CD14-positive monocyte (primary cell): ENCODE data around the gene INPP4A. TPM values are rescaled to one million over a fixed set of nuclear protein-coding genes. Genes with fewer than 3 reads are reported as not detected.
A peak's percentile ranks its signal among the peaks of the same experiment; 100 is the strongest.

Experiments
- DNase-seq, 3 donors: peaks; one replicate each; pipeline ENCODE4 v3.0.0-alpha.2; 2011 to 2022
- H2AFZ ChIP-seq: 2 replicates; pipeline ENCODE4 v1.6.0; 2012; ENCODE audit warnings: mild to moderate bottlenecking, low read depth, low read length, inconsistent platforms; ENCODE audit not compliant: insufficient read depth, poor library complexity, severe bottlenecking
- H3K27ac ChIP-seq, 2 donors: 1 replicate in 1 of 2; 2 replicates in 1 of 2; pipeline ENCODE4 v1.5.1; 2012 to 2013; ENCODE audit warnings: low read length in 2 of 2, control low read depth in 1 of 2, inconsistent platforms in 1 of 2, low read depth in 1 of 2, mild to moderate bottlenecking in 1 of 2
- H3K27me3 ChIP-seq, 2 donors: one replicate each; pipeline versions ENCODE4 v1.6.0 to v1.6.1; 2011 to 2013; ENCODE audit warnings: low read length in 2 of 2; ENCODE audit not compliant: control insufficient read depth in 2 of 2, insufficient read depth in 2 of 2
- H3K36me3 ChIP-seq, 2 donors: replicated peaks in 1 of 2; 1 replicate in 1 of 2; 2 replicates in 1 of 2; pipeline versions ENCODE4 v1.5.1 to v1.6.1; 2012 to 2013; ENCODE audit warnings: low read length in 2 of 2, control low read depth in 1 of 2, inconsistent platforms in 1 of 2, mild to moderate bottlenecking in 1 of 2; ENCODE audit not compliant: insufficient read depth in 2 of 2, control insufficient read depth in 1 of 2
- H3K4me1 ChIP-seq, 2 donors: 1 replicate in 1 of 2; 2 replicates in 1 of 2; pipeline versions ENCODE4 v1.5.1 to v1.6.1; 2012 to 2013; ENCODE audit warnings: low read length in 2 of 2, control low read depth in 1 of 2, inconsistent platforms in 1 of 2, mild to moderate bottlenecking in 1 of 2, moderate library complexity in 1 of 2; ENCODE audit not compliant: insufficient read depth in 2 of 2, control insufficient read depth in 1 of 2
- H3K4me2 ChIP-seq: replicated peaks from 2 replicates; pipeline ENCODE3; 2012; ENCODE audit warnings: low read length, moderate library complexity, mild to moderate bottlenecking; ENCODE audit not compliant: poor library complexity, severe bottlenecking; ENCODE audit errors: extremely low read depth
- H3K4me3 ChIP-seq, 3 experiments: fragments of 200-600 bp in 1 of 3; sonication (generic) in 1 of 3; replicated peaks in 1 of 3; 1 replicate in 2 of 3; 2 replicates in 1 of 3; pipeline ENCODE4 v1.5.1; 2011 to 2013; ENCODE audit warnings: low read length in 3 of 3, mild to moderate bottlenecking in 3 of 3, control low read depth in 2 of 3, low read depth in 2 of 3, inconsistent platforms in 1 of 3, moderate library complexity in 1 of 3
- H3K79me2 ChIP-seq: 2 replicates; pipeline ENCODE4 v1.6.0; 2012; ENCODE audit warnings: mild to moderate bottlenecking, control low read depth, inconsistent platforms, low read length, moderate library complexity; ENCODE audit not compliant: insufficient read depth
- H3K9ac ChIP-seq: 2 replicates; pipeline ENCODE4 v1.6.0; 2017; ENCODE audit warnings: low read length, mild to moderate bottlenecking; ENCODE audit not compliant: insufficient read depth, poor library complexity, severe bottlenecking
- H3K9me3 ChIP-seq, 2 donors: replicated peaks in 1 of 2; 1 replicate in 1 of 2; 2 replicates in 1 of 2; pipeline versions ENCODE4 v1.5.1 to v1.6.1; 2012 to 2013; ENCODE audit warnings: low read length in 2 of 2, control low read depth in 1 of 2; ENCODE audit not compliant: control insufficient read depth in 1 of 2, insufficient read depth in 1 of 2
- H4K20me1 ChIP-seq: 2 replicates; pipeline ENCODE4 v1.6.0; 2012; ENCODE audit warnings: mild to moderate bottlenecking, low read length, control low read depth, moderate library complexity; ENCODE audit not compliant: insufficient read depth
- H3K27ac Mint-ChIP-seq, 7 donors: one replicate each; pipeline ENCODE4 v1.8.0; 2020; ENCODE audit warnings: mild to moderate bottlenecking in 7 of 7, mixed read lengths in 7 of 7, moderate library complexity in 6 of 7, inconsistent platforms in 2 of 7
- H3K27me3 Mint-ChIP-seq, 3 donors: one replicate each; pipeline ENCODE4 v1.8.0; 2021 to 2022; ENCODE audit warnings: low read depth in 3 of 3, mild to moderate bottlenecking in 3 of 3, mixed read lengths in 3 of 3, moderate library complexity in 3 of 3, inconsistent platforms in 1 of 3
- H3K36me3 Mint-ChIP-seq, 2 donors: one replicate each; pipeline ENCODE4 v1.8.0; 2020; ENCODE audit warnings: mixed read lengths in 2 of 2, inconsistent platforms in 1 of 2, mild to moderate bottlenecking in 1 of 2
- H3K4me1 Mint-ChIP-seq: one replicate; pipeline ENCODE4 v1.8.0; 2020; ENCODE audit warnings: mild to moderate bottlenecking, mixed read lengths
- H3K4me3 Mint-ChIP-seq, 2 donors: one replicate each; pipeline ENCODE4 v1.8.0; 2020; ENCODE audit warnings: mild to moderate bottlenecking in 2 of 2, mixed read lengths in 2 of 2, moderate library complexity in 1 of 2
- H3K9me3 Mint-ChIP-seq, 7 donors: one replicate each; pipeline ENCODE4 v1.8.0; 2020 to 2022; ENCODE audit warnings: mixed read lengths in 7 of 7, mild to moderate bottlenecking in 6 of 7, moderate library complexity in 6 of 7, inconsistent platforms in 2 of 7
- WGBS: methylation state at CpG from one replicate; pipeline ENCODE4 v1.1.5; 2013; ENCODE audit warnings: missing lambda C conversion rate; ENCODE audit not compliant: insufficient coverage; 5-methylcytosine and 5-hydroxymethylcytosine counted together
- intact Hi-C, 2 donors: fragments of 100-400 bp; cut with micrococcal nuclease; formaldehyde crosslinking; loops; one replicate each; pipeline versions ENCODE4 v1.15.0 to v1.15.1; 2023
- polyA plus RNA-seq, 3 donors: library from polyadenylated mRNA; depleted of rRNA in 1 of 3; unstranded in 2 of 3; stranded (reverse) in 1 of 3; fragments of 300-500 nt in 2 of 3; fragments of >200 nt in 1 of 3; fragmentation: Illumina TruSeq in 2 of 3; gene quantifications; 1 replicate in 2 of 3; 2 replicates in 1 of 3; pipeline ENCODE4 v1.2.3, GENCODE V29; 2012 to 2021
- TF ChIP-seq, protein P1 (sequence below): fragments of 200-600 bp; IDR thresholded peaks from one replicate; pipeline ENCODE4 v1.8.0; 2022; ENCODE audit warnings: antibody characterized with exemption, mild to moderate bottlenecking

The INPP4A gene
- polyA plus RNA-seq, 3 donors, result 13.7 to 52.4 (median 20.7) TPM

DNA sequence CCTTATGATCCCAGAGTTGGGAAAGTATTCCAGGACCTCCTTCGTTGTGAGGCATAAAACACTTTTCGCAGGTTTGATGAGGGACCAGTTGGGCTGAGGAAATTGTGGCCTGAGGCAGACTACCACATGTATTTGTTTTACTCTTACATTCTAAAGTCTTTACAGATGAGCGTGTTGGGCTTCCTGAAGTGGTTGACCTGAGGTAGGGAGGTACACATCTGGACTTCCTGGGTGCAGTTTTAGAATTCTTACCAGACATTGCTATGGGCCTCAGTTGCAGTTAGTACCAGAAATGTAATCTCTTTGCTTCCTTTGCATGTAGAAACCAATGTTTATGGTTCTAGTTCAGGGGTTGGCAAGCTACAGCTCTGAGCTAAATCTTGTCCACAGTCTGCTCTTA, 114.9 kb downstream of the INPP4A start:
- H3K27ac Mint-ChIP-seq, result no peak overlapping the region
- no CpG with 5 or more reads among the region's 3 CpGs for WGBS
- TF ChIP-seq, protein P1, sequence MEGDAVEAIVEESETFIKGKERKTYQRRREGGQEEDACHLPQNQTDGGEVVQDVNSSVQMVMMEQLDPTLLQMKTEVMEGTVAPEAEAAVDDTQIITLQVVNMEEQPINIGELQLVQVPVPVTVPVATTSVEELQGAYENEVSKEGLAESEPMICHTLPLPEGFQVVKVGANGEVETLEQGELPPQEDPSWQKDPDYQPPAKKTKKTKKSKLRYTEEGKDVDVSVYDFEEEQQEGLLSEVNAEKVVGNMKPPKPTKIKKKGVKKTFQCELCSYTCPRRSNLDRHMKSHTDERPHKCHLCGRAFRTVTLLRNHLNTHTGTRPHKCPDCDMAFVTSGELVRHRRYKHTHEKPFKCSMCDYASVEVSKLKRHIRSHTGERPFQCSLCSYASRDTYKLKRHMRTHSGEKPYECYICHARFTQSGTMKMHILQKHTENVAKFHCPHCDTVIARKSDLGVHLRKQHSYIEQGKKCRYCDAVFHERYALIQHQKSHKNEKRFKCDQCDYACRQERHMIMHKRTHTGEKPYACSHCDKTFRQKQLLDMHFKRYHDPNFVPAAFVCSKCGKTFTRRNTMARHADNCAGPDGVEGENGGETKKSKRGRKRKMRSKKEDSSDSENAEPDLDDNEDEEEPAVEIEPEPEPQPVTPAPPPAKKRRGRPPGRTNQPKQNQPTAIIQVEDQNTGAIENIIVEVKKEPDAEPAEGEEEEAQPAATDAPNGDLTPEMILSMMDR, result no peak
- H3K9me3 Mint-ChIP-seq, result peaks cover 0 to 3% (median 0%) of the 10 kb centered on the region in 7 donors
- H3K9me3 ChIP-seq, result no peaks in the 10 kb centered on the region
- H3K27me3 ChIP-seq, result no peaks in the 10 kb centered on the region
- no peaks in the 10 kb centered on the region for H3K79me2 ChIP-seq
- H3K36me3 ChIP-seq, result peaks cover 95 to 100% of the 10 kb centered on the region in 2 donors
- intact Hi-C loops, result no loop called here
- DNase-seq, result no peak
- no peak overlapping the region for H2AFZ ChIP-seq
- H3K4me3 Mint-ChIP-seq, result no peak overlapping the region
- no peaks in the 10 kb centered on the region for H3K4me1 ChIP-seq
- H3K27me3 Mint-ChIP-seq, result no peaks in the 10 kb centered on the region
- no peak overlapping the region for H3K9ac ChIP-seq
- H4K20me1 ChIP-seq, result peaks cover 29% of the 10 kb centered on the region
- H3K4me2 ChIP-seq, result no peak overlapping the region
- H3K4me1 Mint-ChIP-seq, result peaks cover 25% of the 10 kb centered on the region
- no peak overlapping the region for H3K4me3 ChIP-seq
- peaks cover 84 to 96% of the 10 kb centered on the region in 2 donors for H3K36me3 Mint-ChIP-seq
- H3K27ac ChIP-seq, result no peak overlapping the region

DNA sequence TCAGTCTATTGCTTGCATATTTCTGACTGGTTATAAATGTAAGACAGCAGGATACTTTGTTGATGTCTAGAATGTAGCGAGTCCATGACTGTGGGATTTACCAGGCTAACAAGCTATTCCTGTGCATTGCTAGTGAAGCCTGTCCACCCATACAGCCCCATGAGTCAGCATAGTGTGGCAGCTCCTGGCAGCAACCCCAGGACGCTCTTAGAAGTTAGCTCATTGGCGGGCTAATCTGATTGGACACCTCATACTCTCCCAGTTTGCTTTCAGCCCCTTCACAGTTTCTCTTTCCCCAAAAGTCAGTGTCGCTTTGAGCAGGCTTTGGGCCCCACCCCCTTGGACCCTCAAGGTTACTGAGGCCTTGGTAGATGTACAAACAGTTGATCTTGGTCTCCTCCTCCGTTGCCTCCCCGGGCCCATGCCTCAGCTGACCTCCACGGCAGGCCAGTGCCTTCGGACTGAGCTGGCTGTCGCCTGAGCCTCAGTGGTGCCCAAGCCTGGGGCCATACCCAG, 115.7 kb downstream of the INPP4A start:
- TF ChIP-seq, protein P1, result no peak
- no peaks in the 10 kb centered on the region for H3K79me2 ChIP-seq
- DNase-seq, result no peak
- H3K27me3 ChIP-seq, result no peaks in the 10 kb centered on the region
- Mint-ChIP-seq H3K36me3 (peaks cover 82 to 96% of the 10 kb centered on the region in 2 donors), H3K27me3 (no peaks in the 10 kb centered on the region), H3K4me3 (no peak overlapping the region), H3K4me1 (peaks cover 30% of the 10 kb centered on the region), H3K9me3 (no peaks in the 10 kb centered on the region), H3K27ac (peak overlapping the region in 4 of 7 donors; percentile 10 to 66 (median 42))
- no peaks in the 10 kb centered on the region for H3K9me3 ChIP-seq
- H2AFZ ChIP-seq, result no peak overlapping the region
- no peaks in the 10 kb centered on the region for H3K4me1 ChIP-seq
- H3K36me3 ChIP-seq, result peaks cover 95 to 100% of the 10 kb centered on the region in 2 donors
- no peak overlapping the region for H3K4me2 ChIP-seq
- peaks cover 30% of the 10 kb centered on the region for H4K20me1 ChIP-seq
- H3K9ac ChIP-seq, result no peak overlapping the region
- no peak overlapping the region for H3K27ac ChIP-seq
- 97% methylated on average over 9 of the region's 9 CpGs for WGBS
- no peak overlapping the region for H3K4me3 ChIP-seq
- intact Hi-C loops, result no loop called here
